Natural killer cell (primary cell): ENCODE data around the gene ESYT3. TPM values are rescaled to one million over a fixed set of nuclear protein-coding genes. Genes with fewer than 3 reads are reported as not detected.

ENCODE experiments used
- ATAC-seq, 3 donors: fragments of 150-1000 bp in 2 of 3; fragments of 200-7000 bp in 1 of 3; cut with Tn5 transposase; 1 replicate in 1 of 3; 2 replicates in 2 of 3; pipeline ENCODE4 v1.10.0; 2021; ENCODE audit warnings: mild to moderate bottlenecking in 2 of 3, moderate library complexity in 2 of 3
- DNase-seq, 2 donors: peaks; one replicate each; pipeline versions ENCODE4 v3.0.0 to v3.0.0-alpha.2; 2013 to 2021; ENCODE audit warnings: mixed read lengths in 1 of 2
- H3K27ac ChIP-seq: one replicate; pipeline ENCODE4 v1.5.1; 2013; ENCODE audit warnings: mild to moderate bottlenecking, low read length
- H3K27me3 ChIP-seq: one replicate; pipeline ENCODE4 v1.6.1; 2013; ENCODE audit warnings: low read length; ENCODE audit not compliant: control insufficient read depth, insufficient read depth
- H3K36me3 ChIP-seq: one replicate; pipeline ENCODE4 v1.6.1; 2013; ENCODE audit warnings: low read length; ENCODE audit not compliant: control insufficient read depth, insufficient read depth
- H3K4me1 ChIP-seq: one replicate; pipeline ENCODE4 v1.6.1; 2013; ENCODE audit warnings: low read length; ENCODE audit not compliant: control insufficient read depth, insufficient read depth
- H3K4me3 ChIP-seq: one replicate; pipeline ENCODE4 v1.5.1; 2013; ENCODE audit warnings: low read length
- H3K9me3 ChIP-seq: one replicate; pipeline ENCODE4 v1.6.1; 2013; ENCODE audit warnings: low read length; ENCODE audit not compliant: control insufficient read depth, insufficient read depth
- H3K27ac Mint-ChIP-seq, 2 donors: one replicate each; pipeline ENCODE4 v1.8.0; 2022; ENCODE audit warnings: mild to moderate bottlenecking in 2 of 2, mixed read lengths in 2 of 2, moderate library complexity in 1 of 2
- H3K27me3 Mint-ChIP-seq, 2 donors: one replicate each; pipeline ENCODE4 v1.8.0; 2022; ENCODE audit warnings: low read depth in 2 of 2, mixed read lengths in 2 of 2
- H3K36me3 Mint-ChIP-seq: one replicate; pipeline ENCODE4 v1.8.0; 2022; ENCODE audit warnings: mixed read lengths
- H3K4me1 Mint-ChIP-seq, 2 donors: one replicate each; pipeline ENCODE4 v1.8.0; 2022; ENCODE audit warnings: mixed read lengths in 2 of 2
- H3K4me3 Mint-ChIP-seq: one replicate; pipeline ENCODE4 v1.8.0; 2022; ENCODE audit warnings: mild to moderate bottlenecking, moderate library complexity, mixed read lengths
- H3K9me3 Mint-ChIP-seq, 2 donors: one replicate each; pipeline ENCODE4 v1.8.0; 2022; ENCODE audit warnings: mixed read lengths in 2 of 2
- WGBS: methylation state at CpG from one replicate; pipeline ENCODE4 v1.1.7; 2013; ENCODE audit warnings: missing lambda C conversion rate; ENCODE audit not compliant: insufficient coverage; 5-methylcytosine and 5-hydroxymethylcytosine counted together
- intact Hi-C: fragments of 100-400 bp; cut with micrococcal nuclease; formaldehyde crosslinking; loops from one replicate; pipeline ENCODE4 v1.14.2; 2022
- total RNA-seq, 4 donors: library from RNA; stranded (reverse); fragments of 120-200 nt in 1 of 4; gene quantifications; one replicate each; pipeline versions ENCODE4 v1.2.3 to v1.2.4, GENCODE V29; 2013 to 2022
- TF ChIP-seq, protein P1 (sequence below): fragments of 200-600 bp; IDR thresholded peaks from one replicate; pipeline ENCODE4 v1.8.0; 2022; ENCODE audit warnings: antibody characterized with exemption

Gene ESYT3
- total RNA-seq, 3 donors from 2014 or later (not counting 1 experiment from before 2014, with no cell fraction given) = not detected

DNA sequence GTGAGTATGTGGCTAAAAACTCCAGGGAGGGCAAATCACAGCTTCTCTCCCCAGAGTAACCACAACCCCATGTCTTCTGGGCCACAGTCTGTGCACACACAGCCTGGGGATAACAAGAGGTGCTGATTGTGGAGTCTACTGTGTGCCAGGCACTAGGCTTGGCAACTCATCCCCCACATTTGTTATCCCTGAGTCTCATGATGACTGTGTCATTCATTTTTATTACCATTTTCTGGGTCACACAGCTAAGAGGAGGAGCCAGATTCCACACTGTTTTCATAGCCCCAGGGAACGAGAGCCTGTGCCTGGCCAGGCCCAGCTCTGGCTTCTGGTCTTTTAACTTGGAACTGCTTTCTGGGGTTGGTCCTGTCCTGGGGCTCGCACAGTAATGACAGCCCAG, 34.5 kb downstream of the ESYT3 start:
- no peak for DNase-seq
- no peaks in the 10 kb centered on the region for H3K4me1 Mint-ChIP-seq
- no peaks in the 10 kb centered on the region for H3K36me3 ChIP-seq
- TF ChIP-seq, protein P1, sequence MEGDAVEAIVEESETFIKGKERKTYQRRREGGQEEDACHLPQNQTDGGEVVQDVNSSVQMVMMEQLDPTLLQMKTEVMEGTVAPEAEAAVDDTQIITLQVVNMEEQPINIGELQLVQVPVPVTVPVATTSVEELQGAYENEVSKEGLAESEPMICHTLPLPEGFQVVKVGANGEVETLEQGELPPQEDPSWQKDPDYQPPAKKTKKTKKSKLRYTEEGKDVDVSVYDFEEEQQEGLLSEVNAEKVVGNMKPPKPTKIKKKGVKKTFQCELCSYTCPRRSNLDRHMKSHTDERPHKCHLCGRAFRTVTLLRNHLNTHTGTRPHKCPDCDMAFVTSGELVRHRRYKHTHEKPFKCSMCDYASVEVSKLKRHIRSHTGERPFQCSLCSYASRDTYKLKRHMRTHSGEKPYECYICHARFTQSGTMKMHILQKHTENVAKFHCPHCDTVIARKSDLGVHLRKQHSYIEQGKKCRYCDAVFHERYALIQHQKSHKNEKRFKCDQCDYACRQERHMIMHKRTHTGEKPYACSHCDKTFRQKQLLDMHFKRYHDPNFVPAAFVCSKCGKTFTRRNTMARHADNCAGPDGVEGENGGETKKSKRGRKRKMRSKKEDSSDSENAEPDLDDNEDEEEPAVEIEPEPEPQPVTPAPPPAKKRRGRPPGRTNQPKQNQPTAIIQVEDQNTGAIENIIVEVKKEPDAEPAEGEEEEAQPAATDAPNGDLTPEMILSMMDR = no peak
- no peak overlapping the region for H3K4me3 ChIP-seq
- H3K9me3 Mint-ChIP-seq = no peaks in the 10 kb centered on the region
- no peak overlapping the region for H3K4me3 Mint-ChIP-seq
- H3K27me3 ChIP-seq = no peaks in the 10 kb centered on the region
- intact Hi-C loops = no loop called here
- no peaks in the 10 kb centered on the region for H3K9me3 ChIP-seq
- WGBS = 74% methylated on average over 2 of the region's 2 CpGs
- H3K4me1 ChIP-seq = no peaks in the 10 kb centered on the region
- H3K27me3 Mint-ChIP-seq = peaks cover 0 to 3% of the 10 kb centered on the region in 2 donors
- ATAC-seq = no peak
- H3K27ac Mint-ChIP-seq = no peak overlapping the region
- no peak overlapping the region for H3K27ac ChIP-seq
- H3K36me3 Mint-ChIP-seq = no peaks in the 10 kb centered on the region

DNA sequence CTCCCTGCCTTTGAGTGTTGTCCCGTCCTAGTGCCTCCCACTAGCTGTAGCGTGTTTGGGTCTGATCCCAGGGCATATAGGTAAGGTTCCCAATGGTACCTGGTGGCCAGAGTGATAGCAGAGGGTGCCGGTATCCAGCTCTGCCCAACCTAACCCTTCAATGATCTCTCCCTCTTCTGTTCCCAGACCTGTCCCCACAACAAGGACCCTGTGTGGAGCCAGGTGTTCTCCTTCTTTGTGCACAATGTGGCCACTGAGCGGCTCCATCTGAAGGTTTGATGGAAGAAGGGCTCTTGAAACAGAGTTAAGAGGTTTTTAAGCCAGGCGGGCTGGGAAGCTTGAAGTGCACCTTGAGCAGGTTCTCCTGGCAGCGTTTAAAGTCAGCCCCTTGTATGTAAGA, 35.5 kb downstream of the ESYT3 start:
- intact Hi-C loops = no loop called here
- Mint-ChIP-seq H3K4me3 (no peak overlapping the region), H3K36me3 (no peaks in the 10 kb centered on the region), H3K27ac (no peak overlapping the region), H3K27me3 (peaks cover 0 to 3% of the 10 kb centered on the region in 2 donors), H3K4me1 (no peaks in the 10 kb centered on the region), H3K9me3 (no peaks in the 10 kb centered on the region)
- WGBS = 84% methylated on average over 6 of the region's 6 CpGs
- Histone ChIP-seq H3K4me3 (no peak overlapping the region), H3K36me3 (no peaks in the 10 kb centered on the region), H3K27ac (no peak overlapping the region), H3K27me3 (no peaks in the 10 kb centered on the region), H3K4me1 (no peaks in the 10 kb centered on the region), H3K9me3 (no peaks in the 10 kb centered on the region)
- DNase-seq (no peak), ATAC-seq (no peak)
- TF ChIP-seq, protein P1 = no peak

DNA sequence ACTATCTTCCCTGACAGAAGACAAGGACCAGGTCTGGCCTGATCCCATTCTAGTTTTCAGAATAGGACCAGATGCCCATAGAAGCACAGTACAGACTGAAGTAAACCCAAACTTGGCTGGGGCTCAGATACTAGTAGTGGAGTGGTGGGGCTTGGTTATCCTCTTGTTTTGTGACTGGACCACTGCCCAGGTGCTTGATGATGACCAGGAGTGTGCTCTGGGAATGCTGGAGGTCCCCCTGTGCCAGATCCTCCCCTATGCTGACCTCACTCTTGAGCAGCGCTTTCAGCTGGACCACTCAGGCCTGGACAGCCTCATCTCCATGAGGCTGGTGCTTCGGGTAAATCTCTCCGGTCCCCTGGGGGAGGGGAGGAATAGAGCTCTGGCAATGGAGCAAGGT, 36.3 kb downstream of the ESYT3 start:
- H3K9me3 ChIP-seq = no peaks in the 10 kb centered on the region
- Mint-ChIP-seq H3K9me3 (no peaks in the 10 kb centered on the region), H3K4me3 (no peak overlapping the region), H3K27ac (no peak overlapping the region), H3K27me3 (peaks cover 0 to 3% of the 10 kb centered on the region in 2 donors), H3K36me3 (no peaks in the 10 kb centered on the region), H3K4me1 (no peaks in the 10 kb centered on the region)
- DNase-seq (no peak), ATAC-seq (no peak)
- TF ChIP-seq, protein P1 = no peak
- no peaks in the 10 kb centered on the region for H3K4me1 ChIP-seq
- no peaks in the 10 kb centered on the region for H3K27me3 ChIP-seq
- intact Hi-C loops = no loop called here
- no peak overlapping the region for H3K27ac ChIP-seq
- H3K36me3 ChIP-seq = no peaks in the 10 kb centered on the region
- WGBS = 90% methylated on average over 3 of the region's 3 CpGs
- no peak overlapping the region for H3K4me3 ChIP-seq

DNA sequence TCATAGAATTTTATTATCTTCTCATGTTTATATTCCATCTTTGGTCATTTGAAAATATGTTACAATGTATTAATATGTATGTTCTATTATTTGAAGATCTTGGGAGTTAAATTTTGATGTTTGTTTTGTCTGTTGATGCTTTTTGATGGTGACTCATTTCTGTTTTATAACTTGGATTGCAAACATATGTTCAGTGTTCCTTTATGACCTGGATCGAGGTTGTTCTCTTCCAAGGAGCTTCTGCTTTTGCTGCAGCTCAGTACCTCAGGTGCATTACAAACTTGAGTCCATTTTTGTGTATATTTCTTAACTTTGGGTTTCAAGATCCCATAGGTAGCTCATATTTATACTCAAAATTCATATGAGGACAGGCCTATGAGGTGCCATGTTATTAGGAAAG, 37.1 kb downstream of the ESYT3 start:
- Histone ChIP-seq H3K4me1 (no peaks in the 10 kb centered on the region), H3K36me3 (no peaks in the 10 kb centered on the region), H3K27ac (no peak overlapping the region), H3K4me3 (no peak overlapping the region), H3K9me3 (no peaks in the 10 kb centered on the region), H3K27me3 (no peaks in the 10 kb centered on the region)
- 81% methylated on average over 1 of the region's 1 CpG for WGBS
- Mint-ChIP-seq H3K27me3 (peaks cover 0 to 3% of the 10 kb centered on the region in 2 donors), H3K27ac (no peak overlapping the region), H3K4me3 (no peak overlapping the region), H3K4me1 (no peaks in the 10 kb centered on the region), H3K9me3 (no peaks in the 10 kb centered on the region), H3K36me3 (no peaks in the 10 kb centered on the region)
- intact Hi-C loops = no loop called here
- TF ChIP-seq, protein P1 = no peak
- DNase-seq = no peak
- ATAC-seq = no peak
